GM19193 (cell line): Measurements from ENCODE around the gene PDS5B.

Experiments used
- POLR2A ChIP-seq: IDR thresholded peaks from 4 replicates; pipeline ENCODE4 v1.6.1; 2011; ENCODE audit not compliant: insufficient read depth, insufficient read length; ENCODE audit errors: extremely low read depth

PDS5B gene

DNA sequence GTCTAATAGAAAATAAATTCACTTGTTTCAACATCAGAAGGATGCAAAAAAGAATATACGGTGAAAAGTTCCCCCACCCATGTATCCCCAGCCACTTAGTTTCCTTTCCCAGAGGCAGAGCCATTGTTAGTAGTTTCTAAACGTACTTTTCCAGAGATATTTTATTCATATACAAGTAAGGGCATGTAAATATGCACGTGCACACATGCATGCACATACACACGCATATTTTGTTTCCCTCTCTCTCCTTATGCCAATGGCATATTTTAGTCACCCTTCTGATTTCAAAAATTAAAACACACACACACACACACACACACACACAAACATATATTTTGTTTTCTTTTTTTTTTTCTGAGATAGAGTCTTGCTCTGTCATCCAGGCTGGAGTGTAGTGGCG, 147.4 kb downstream of the PDS5B start:
- TF ChIP-seq POLR2A = no peak

DNA sequence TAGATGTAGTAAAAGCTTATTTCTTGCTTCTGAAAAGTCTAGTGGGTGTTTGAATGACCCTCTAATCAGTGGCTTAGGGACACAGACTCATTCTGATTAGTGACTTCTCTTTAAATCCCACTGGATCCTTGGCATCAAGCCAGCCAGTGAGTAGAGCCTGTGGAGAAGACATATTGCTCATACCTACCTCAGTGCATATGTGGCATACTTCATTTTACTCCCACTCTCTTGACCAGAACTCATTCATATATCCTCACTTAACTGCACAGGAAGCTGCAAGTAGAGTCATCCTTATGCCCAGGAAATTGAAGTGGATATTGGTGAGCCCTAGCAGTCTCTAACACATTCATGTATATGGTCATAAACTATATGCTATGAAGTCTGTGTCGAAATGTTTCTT, 148.3 kb downstream of the PDS5B start:
- TF ChIP-seq POLR2A = no peak

DNA sequence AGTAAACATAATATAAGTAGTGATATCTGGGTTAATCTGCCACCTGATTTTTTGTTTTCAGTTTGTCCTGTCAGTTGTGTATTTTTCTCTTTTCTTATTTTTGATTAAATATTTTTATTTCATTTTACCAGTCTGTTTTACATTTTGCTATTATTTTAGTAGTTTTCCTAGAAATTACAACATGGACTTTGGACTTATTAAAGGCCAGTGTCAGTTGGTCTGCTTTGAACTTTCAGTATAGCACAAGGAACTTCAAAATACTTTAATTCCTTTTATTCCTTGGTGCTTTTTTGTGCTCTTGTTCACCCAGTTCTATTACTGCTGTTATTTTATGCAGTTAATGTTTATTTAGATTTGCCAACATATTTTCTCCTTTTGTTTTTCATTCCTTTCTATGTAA, 149.6 kb downstream of the PDS5B start:
- TF ChIP-seq POLR2A = no peak

DNA sequence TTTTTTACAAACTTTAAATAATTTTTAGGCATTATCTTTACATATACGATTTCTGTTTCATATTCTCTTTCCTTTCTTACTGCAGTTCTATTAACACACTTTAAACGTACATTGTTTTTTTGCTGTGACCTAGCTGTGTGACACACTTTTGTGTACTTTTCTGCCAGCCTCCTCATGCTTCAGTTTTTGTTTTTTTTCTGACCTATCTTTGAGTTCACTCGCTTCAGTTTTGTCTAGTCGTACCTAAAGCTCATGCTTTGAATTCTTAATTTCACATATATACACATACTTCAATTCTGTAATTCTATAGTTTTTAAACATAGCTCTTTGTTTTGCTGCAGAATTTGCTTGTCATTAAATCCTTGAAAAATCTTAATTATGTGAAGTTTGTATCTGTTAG, 150.4 kb downstream of the PDS5B start:
- TF ChIP-seq POLR2A = no peak

DNA sequence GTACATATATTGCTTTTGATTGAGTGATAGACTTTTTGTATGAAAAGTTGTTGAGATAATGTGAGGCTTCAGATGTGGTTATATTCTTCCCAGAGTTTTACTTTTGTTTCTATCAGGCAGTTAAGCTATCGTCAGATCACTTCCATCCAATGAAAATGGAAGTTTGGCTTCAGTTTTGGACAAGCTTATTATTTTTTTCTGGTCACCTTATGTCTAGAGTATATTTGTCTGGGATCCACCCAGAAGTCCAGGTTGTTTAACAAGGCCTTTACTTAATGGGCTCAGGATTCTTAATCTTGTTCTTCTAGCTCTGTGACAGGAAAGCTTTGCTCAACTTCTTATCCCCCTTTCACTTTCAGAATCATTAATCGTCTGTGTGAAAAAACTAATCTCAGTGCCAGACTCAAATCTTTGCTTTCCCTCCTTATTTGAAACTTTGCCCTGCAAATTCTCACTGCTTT, 150.9 kb downstream of the PDS5B start:
- TF ChIP-seq POLR2A = no peak

DNA sequence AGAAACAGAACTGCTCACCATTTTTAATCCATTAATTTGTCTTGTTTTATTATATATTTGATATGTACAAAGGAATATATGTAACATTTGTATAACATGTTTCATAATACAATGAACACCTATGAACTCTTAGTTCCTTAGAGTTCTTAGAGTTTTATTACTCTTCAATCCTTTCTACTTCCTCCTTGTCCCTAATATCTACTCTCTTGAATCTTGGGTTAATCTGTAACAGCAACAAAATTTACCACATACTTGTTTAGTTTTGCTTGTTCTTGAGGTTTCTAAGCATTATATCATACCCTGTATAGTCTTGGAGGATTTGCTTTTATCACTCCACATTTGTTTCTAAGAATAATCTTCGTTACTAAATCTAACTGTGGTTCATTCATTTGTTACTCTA, 151.4 kb downstream of the PDS5B start:
- no peak for TF ChIP-seq POLR2A

DNA sequence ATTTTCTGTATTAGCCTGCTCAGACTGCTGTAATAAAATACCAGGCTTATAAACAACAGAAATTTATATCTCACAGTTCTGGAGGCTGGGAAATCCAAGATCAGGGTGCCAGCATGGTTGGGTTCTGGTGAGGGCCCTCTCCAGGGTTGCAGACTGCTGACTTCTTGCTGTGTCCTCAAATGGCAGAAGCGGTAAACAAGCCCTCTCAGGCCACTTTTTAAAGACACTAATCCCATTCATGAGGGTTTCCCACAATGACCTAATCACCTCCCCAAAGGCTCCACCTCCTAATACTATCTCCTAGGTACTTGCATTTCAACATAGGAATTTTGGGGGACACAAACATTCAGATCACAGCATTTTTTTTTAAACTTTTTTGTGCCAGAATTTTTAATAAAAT, 159.3 kb downstream of the PDS5B start:
- TF ChIP-seq POLR2A = no peak

DNA sequence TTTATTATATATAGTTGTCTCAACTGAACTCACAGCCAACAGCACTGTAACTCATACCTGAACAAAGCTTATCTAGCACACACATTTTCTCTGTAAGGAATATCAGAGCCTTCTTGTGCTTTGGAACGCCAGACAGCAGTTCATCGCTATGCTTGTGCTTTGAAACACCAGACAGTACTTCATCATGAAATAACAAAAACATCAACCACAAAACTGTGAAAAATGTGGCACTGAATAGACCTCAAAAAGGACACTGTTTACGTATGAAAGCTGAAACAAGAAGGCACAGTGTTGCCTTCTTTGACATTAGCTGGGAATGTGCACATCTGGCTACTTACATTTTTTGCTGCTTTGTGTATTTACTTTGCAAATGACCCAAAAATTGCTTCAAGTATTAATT, 160.2 kb downstream of the PDS5B start:
- no peak for TF ChIP-seq POLR2A

DNA sequence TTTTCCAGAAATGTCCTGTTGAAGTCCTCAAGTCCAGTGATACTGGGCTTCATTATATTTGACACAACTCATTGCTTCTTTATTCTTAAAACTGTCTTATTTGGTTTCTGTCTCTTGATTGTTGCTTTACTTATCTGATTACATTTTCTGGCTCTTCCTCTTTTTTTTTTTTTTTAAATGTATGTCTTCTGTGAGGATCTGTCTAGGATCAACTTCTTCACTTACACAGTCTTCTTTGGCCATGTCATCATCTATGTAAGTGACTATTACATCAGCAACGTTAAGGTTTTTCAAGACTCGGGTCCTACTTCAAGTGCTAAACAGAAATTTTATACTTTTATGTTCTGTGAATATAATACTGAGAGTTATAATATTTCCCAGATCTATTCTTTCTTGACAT, 162.1 kb downstream of the PDS5B start:
- no peak for TF ChIP-seq POLR2A

DNA sequence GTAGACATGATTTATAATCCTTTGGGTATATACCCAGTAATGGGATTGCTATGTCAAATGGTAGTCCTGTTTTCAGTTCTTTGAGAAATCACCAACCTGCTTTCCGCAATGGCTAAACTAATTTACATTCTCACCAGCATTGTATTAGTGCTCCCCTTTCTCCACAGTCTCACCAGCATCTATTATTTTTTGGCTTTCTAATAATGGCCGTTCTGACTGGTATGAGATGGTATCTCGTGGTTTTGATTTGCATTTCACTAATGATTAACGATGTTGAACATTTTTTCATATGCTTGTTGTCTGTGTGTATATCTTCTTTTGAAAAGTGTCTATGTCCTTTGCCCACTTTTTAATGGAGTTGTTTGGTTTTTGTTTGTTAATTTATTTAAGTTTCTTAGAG, 165.1 kb downstream of the PDS5B start:
- no peak for TF ChIP-seq POLR2A

DNA sequence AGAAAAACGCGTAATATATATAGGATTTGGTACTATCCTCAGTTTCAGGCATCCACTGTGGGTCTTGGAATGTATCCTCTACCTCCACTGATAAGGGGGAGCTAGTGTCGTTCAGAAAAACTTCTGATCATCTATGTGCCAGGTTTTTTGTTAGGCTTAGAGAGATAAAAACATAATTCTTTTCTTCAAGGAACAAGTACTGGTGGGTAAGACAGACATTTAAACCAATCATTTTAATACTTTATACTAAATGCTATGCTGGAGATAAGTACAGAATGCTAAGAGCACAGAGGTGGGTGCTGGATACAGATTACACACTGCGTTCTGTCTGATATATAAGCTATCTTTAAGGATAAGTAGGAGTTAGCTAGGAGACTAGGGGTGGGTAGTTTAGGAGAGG, 166.1 kb downstream of the PDS5B start:
- no peak for TF ChIP-seq POLR2A

DNA sequence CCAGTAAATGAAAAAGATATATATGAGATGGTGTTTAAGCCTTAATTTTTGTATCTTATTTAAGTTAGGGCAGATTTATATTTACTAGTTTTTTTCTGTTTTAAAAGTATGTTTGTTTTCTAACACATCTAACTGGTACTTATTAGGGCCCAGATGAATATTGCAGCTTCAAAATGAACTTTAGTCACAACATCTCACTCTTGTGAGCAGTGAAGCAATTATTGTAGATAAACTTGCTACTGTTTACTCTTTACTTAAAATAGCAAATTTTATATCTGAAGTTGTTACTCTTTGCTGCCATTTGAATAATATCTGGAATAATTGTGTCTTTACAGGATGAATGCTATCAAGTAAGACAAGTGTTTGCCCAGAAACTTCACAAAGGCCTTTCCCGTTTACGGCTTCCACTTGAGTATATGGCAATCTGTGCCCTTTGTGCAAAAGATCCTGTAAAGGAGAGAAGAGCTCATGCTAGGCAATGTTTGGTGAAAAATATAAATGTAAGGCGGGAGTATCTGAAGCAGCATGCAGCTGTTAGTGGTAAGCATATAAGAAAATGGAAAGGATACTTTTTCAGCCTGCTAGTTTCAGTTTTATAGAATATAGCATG, 166.8 kb downstream of the PDS5B start:
- no peak for TF ChIP-seq POLR2A

DNA sequence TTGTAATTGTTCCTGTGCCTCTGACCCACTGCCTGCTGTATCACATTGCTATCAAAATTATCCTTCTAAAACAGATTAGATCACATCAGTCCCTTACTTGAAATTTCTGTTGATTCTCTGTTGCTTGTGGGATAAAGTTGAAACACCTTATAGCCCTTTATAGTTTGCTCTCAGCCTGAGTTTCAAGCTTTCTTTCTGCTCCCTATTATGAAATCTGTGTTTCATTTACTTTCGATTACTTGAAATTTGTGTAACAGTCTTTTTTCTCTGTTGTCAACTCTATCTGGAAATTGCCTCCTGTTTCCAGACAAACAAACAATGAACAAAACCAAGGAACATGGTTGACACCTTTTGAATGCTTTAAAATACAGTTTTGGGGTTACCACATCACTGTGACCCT, 167.9 kb downstream of the PDS5B start:
- TF ChIP-seq POLR2A = no peak

DNA sequence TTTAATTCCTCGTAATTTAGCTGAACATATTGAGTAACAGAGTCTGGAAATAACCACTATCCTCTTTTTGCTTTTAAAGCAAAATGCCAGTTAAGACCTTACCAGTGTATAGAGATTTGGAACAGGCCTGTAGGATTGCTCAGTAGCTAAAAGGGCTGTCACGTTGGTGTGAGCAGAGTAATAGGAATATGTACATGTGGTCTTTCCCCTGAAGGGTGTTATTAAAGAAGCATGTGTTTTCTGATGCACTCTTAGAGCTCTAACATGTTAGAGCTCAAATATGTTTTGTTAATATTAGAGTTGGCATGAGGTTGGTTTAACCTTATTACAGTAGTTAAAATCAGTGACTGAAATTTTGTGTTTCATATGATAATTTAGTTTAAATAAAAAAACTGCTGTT, 172.9 kb downstream of the PDS5B start:
- TF ChIP-seq POLR2A = no peak

DNA sequence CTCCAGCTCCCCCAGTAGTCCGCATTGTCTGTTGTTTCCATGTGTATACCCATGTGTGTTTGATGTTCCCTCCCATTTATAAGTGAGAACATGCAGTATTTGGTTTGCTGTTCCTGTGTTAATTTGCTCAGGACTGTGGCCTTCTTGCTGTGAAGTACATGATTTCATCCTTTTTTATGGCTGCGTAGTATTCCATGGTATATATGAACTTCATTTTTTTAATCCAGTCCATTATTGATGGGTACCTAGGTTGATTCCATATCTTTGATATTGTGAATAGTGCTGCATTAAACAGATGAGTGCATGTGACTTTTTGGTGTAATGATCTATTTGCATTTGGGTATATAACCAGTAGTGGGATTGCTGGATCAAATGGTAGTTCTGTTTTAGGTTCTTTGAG, 175.2 kb downstream of the PDS5B start:
- TF ChIP-seq POLR2A = no peak

DNA sequence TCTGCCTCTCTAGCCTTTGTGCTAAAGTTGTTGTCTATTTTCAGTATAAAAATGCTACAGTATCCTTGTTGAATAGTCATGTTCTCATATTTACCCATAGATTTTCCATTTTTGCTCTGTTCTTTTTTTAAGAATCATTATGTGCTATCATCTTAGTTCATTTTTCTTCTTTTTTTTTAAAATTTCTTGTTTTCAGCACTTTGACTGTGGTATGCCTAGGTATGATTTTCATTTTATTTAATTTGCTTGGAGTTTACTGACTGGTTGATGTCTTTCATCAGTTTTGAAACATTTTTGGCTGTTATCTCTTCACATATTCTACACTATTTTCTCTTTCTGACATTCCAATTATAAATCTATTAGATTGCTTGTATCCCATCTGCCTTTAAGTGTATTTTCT, 192.9 kb downstream of the PDS5B start:
- no peak for TF ChIP-seq POLR2A

DNA sequence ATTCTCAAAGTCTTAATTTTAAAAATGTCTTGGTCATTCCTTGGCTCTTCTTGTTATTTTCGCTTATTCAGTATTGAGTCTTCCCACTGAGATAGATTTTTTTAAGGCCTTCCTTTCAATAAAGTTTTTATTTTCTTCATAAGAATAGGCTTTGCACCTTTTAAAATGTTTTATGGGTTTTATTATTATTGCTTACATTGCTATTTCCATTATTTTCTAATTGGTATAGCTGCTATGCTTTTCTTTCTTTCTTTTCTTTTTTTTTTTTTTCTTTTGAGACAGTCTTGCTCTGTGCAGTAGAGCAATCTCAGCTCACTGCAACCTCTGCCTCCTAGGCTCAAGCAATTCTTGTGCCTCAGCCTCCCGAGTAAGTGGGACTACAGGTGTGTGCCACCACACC, 195.7 kb downstream of the PDS5B start:
- no peak for TF ChIP-seq POLR2A

DNA sequence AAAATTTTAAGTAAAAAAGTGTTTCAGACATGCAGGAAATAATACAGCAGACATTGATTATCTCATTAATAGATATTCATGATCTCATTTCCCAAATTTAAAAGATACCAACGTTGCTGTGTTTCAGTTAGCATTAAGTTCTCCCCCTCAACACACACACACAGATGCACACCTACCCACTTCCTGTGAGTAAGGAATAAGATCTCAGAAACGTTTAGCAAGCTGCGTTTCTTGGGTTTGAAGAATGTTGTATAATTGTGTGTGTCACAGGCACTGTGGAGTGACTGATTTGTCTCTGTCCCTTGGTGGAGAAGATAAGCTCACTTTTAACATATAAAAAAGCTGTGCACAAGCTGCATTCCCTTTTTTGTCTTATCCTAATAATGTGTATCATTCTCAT, 196.8 kb downstream of the PDS5B start:
- no peak for TF ChIP-seq POLR2A

DNA sequence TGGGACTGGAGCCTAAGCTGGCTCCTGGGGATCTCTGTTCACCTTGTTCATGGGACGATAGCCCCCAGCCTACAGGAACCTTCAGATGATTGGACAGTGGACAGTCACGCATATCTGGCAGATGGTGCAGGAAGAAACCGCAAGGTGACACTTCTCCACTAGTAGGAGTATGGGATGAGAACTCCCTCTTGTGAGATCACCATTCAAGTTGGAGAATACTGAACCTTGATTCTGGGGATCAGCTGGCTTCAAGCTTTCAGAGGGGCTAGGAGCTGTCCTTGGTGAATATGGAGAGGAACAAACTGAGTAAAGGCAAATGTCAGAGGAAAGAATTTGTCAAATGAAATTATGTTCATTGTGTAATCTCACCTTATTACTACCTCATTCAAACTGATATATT, 204.5 kb downstream of the PDS5B start:
- no peak for TF ChIP-seq POLR2A
